A673 (cell line): ENCODE data around the gene ADAMTSL2. TPM values are rescaled to one million over a fixed set of nuclear protein-coding genes. Genes with fewer than 3 reads are reported as not detected.

ENCODE experiments used
- BruUV-seq: library from RNA; stranded (reverse); fragments of 400-500 nt; replicated peaks from 2 replicates; lab custom pipeline; 2021; lab: Mats Ljungman, UMichigan
- CTCF ChIA-PET: fragments of 300-600 bp; sonication (Branson Sonifier 250); formaldehyde crosslinking; loops from one replicate; lab custom pipeline; 2022; ENCODE audit warnings: antibody characterized with exemption; lab: Charles Lee
- POLR2A ChIA-PET: fragments of 300-600 bp; sonication (Branson Sonifier 250); formaldehyde crosslinking; loops from one replicate; lab custom pipeline; 2022; ENCODE audit warnings: antibody characterized with exemption; ENCODE audit not compliant: low non-redundant PET; lab: Charles Lee
- DNase-seq: peaks from one replicate; pipeline ENCODE4 v3.0.0-alpha.2; 2015; ENCODE audit warnings: low spot score
- H3K27ac ChIP-seq: fragments of 200-600 bp; sonication (generic); 2 replicates; pipeline ENCODE4 v1.5.1; 2016; ENCODE audit warnings: mixed run types, low read depth, mild to moderate bottlenecking, mixed read lengths, antibody characterized with exemption, low read length; ENCODE audit not compliant: poor library complexity, severe bottlenecking
- H3K27me3 ChIP-seq: fragments of 200-600 bp; sonication (generic); replicated peaks from 2 replicates; pipeline ENCODE4 v1.6.1; 2017; ENCODE audit warnings: mixed run types, low read depth, mild to moderate bottlenecking, mixed read lengths, antibody characterized with exemption, low read length; ENCODE audit not compliant: insufficient read depth, poor library complexity
- H3K36me3 ChIP-seq: fragments of 200-600 bp; sonication (generic); 2 replicates; pipeline ENCODE4 v1.6.1; 2016; ENCODE audit warnings: mixed run types, mild to moderate bottlenecking, mixed read lengths, antibody characterized with exemption, low read length; ENCODE audit not compliant: insufficient read depth, poor library complexity, severe bottlenecking
- H3K4me1 ChIP-seq: fragments of 200-600 bp; sonication (generic); 2 replicates; pipeline ENCODE4 v1.6.1; 2017; ENCODE audit warnings: mixed run types, mild to moderate bottlenecking, mixed read lengths, antibody characterized with exemption, low read length; ENCODE audit not compliant: insufficient read depth, poor library complexity, severe bottlenecking
- H3K4me3 ChIP-seq: fragments of 200-600 bp; sonication (generic); 2 replicates; pipeline ENCODE4 v1.5.1; 2016; ENCODE audit warnings: low read depth, mixed run types, mild to moderate bottlenecking, mixed read lengths, low read length; ENCODE audit not compliant: poor library complexity, severe bottlenecking
- H3K9me3 ChIP-seq: fragments of 200-600 bp; sonication (generic); 2 replicates; pipeline ENCODE4 v1.6.1; 2016; ENCODE audit warnings: mixed run types, low read depth, mild to moderate bottlenecking, mixed read lengths, antibody characterized with exemption, low read length; ENCODE audit not compliant: poor library complexity, severe bottlenecking
- CTCF ChIP-seq: fragments of 300-800, 200-600 bp; sonication (generic); conservative IDR thresholded peaks from 2 replicates; pipeline ENCODE4 v1.5.1; 2017; ENCODE audit warnings: low read depth, mild to moderate bottlenecking, antibody characterized with exemption, low read length, moderate library complexity, mixed read lengths
- EZH2 ChIP-seq: fragments of 200-600 bp; sonication (generic); IDR thresholded peaks from 2 replicates; pipeline ENCODE4 v1.6.1; 2017; ENCODE audit warnings: borderline replicate concordance, low read depth, mild to moderate bottlenecking, mixed read lengths, antibody characterized with exemption, low read length; ENCODE audit not compliant: poor library complexity, severe bottlenecking
- intact Hi-C: fragments of 100-400 bp; cut with micrococcal nuclease; formaldehyde crosslinking; loops from one replicate; pipeline ENCODE4 v1.10.0; 2022; ENCODE audit not compliant: unreplicated experiment
- total RNA-seq: library from RNA; stranded (reverse); gene quantifications from 2 replicates; pipeline ENCODE4 v1.2.3, GENCODE V29; 2021

The ADAMTSL2 gene
- total RNA-seq, 1 experiment from 2014 or later, result 0.06 TPM

- intact Hi-C loops, result no loop called here
- Histone ChIP-seq H3K9me3 (no peaks in the 10 kb centered on the region), H3K36me3 (no peaks in the 10 kb centered on the region), H3K4me1 (peaks cover 9% of the 10 kb centered on the region), H3K27ac (no peak overlapping the region), H3K27me3 (no peaks in the 10 kb centered on the region), H3K4me3 (no peak overlapping the region)
- DNase-seq, result no peak
- ChIA-PET POLR2A (no interaction called here), CTCF (no interaction called here)
- BruUV-seq, result no TSS peak
- TF ChIP-seq EZH2 (no peak), CTCF (no peak)
These were observed 23.1 kb downstream of the ADAMTSL2 start for GRCh38 chr9:133557581-133557980.

GRCh38 chr9:133558191-133559126 lies 24.0 kb downstream of the ADAMTSL2 start:
- Histone ChIP-seq H3K36me3 (no peaks in the 10 kb centered on the region), H3K9me3 (no peaks in the 10 kb centered on the region), H3K27ac (peak overlapping the region; percentile 32), H3K27me3 (no peaks in the 10 kb centered on the region), H3K4me3 (no peak overlapping the region), H3K4me1 (peaks cover 13% of the 10 kb centered on the region)
- intact Hi-C loops, result no loop called here
- TF ChIP-seq EZH2 (no peak), CTCF (no peak)
- no TSS peak for BruUV-seq
- ChIA-PET CTCF (no interaction called here), POLR2A (no interaction called here)
- peak; percentile 87 for DNase-seq

GRCh38 chr9:133560311-133560710 lies 25.8 kb downstream of the ADAMTSL2 start:
- CTCF ChIA-PET, result no interaction called here
- no peak for DNase-seq
- no peaks in the 10 kb centered on the region for H3K27me3 ChIP-seq
- no peaks in the 10 kb centered on the region for H3K36me3 ChIP-seq
- no peaks in the 10 kb centered on the region for H3K9me3 ChIP-seq
- no TSS peak for BruUV-seq
- intact Hi-C loops, result no loop called here
- no peak overlapping the region for H3K27ac ChIP-seq
- peaks cover 15% of the 10 kb centered on the region for H3K4me1 ChIP-seq
- POLR2A ChIA-PET, result no interaction called here
- H3K4me3 ChIP-seq, result no peak overlapping the region
- no peak for TF ChIP-seq EZH2
- TF ChIP-seq CTCF, result no peak
